AG09309 (cell line): ENCODE results near the gene NAV3.

Source experiments
- DNase-seq: peaks from one replicate; pipeline ENCODE4 v3.0.0-alpha.2; 2010; ENCODE audit warnings: low read depth
- H3K4me3 ChIP-seq: 2 replicates; pipeline ENCODE4 v1.5.1; 2011; ENCODE audit warnings: mild to moderate bottlenecking, low read depth, low read length, moderate library complexity; ENCODE audit not compliant: control insufficient read depth
- TF ChIP-seq, protein P1 (sequence below): IDR thresholded peaks from 2 replicates; pipeline ENCODE4 v1.5.1; 2011; ENCODE audit warnings: mild to moderate bottlenecking, low read depth, low read length, inconsistent platforms; ENCODE audit not compliant: insufficient read depth, control insufficient read depth; ENCODE audit errors: missing control alignments

NAV3 gene

DNA sequence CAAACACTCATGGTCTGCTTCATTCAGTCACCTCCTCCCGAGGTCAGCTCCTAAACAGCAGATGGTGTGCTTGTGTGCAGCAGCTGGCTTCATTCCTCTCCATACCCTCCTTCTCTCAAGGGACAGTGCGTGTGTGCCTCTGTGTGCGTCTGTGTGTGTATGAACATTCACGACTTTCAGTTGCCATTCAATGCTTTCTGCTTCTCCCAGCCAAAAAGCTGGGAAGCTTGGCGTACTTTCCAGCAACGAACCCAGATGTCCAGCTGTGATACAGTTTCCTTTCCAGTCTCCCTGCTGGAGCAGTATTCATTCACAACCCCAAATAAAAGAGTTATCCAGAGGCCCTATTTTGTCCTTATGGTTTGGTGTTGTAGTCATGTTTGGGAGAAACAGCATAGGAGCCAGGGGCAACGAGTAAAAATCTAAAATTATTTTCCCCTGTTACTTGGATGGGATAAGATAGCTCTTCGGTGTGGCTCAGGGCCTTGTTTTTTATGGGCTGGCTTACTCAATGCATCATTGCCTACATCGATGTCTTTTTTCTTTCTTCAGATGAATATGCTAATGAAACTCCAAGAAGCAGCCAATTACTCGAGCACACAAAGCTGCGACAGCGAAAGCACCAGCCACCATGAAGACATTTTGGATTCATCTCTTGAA, 379.3 kb downstream of the NAV3 start:
- no peak overlapping the region for H3K4me3 ChIP-seq
- TF ChIP-seq, protein P1, sequence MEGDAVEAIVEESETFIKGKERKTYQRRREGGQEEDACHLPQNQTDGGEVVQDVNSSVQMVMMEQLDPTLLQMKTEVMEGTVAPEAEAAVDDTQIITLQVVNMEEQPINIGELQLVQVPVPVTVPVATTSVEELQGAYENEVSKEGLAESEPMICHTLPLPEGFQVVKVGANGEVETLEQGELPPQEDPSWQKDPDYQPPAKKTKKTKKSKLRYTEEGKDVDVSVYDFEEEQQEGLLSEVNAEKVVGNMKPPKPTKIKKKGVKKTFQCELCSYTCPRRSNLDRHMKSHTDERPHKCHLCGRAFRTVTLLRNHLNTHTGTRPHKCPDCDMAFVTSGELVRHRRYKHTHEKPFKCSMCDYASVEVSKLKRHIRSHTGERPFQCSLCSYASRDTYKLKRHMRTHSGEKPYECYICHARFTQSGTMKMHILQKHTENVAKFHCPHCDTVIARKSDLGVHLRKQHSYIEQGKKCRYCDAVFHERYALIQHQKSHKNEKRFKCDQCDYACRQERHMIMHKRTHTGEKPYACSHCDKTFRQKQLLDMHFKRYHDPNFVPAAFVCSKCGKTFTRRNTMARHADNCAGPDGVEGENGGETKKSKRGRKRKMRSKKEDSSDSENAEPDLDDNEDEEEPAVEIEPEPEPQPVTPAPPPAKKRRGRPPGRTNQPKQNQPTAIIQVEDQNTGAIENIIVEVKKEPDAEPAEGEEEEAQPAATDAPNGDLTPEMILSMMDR: no peak
- DNase-seq: no peak

DNA sequence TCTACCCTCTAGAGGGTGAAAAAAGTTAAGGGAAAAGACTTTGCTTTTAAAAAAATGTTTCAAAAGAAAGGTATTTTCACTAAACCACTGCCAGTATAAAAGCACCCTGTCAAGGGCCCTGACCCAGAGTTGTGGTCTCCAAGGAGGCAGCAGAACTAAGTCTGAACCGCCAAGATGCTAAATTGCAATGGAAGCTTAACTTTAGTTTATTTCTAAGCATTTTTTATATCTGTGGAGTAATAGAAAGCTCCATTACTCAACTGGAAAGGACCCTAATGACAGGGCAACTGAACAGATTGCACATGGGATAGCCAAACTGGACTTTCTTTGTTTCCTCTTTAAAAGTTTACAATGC, 379.8 kb downstream of the NAV3 start:
- H3K4me3 ChIP-seq: no peak overlapping the region
- DNase-seq: no peak
- TF ChIP-seq, protein P1: no peak

DNA sequence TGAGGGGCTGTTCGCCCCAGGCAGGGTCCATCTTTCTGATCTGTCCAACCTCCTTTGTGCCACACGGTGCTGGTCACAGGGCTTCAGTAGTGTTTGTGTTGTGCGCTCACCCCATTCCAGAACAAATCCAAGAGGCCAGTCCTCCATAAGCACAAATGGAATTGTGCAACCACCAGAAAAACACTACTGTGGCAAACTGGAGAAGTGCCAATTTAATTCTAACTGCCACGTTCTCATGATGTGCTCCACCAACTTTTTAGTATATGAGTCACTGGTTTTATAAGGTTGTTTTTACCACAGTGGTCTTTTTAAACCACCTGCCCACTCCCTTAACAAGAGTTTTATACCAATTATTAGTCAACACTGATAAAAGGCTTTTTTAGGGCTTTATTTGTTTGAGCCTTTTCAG, 380.2 kb downstream of the NAV3 start:
- peak; percentile 96 for DNase-seq
- TF ChIP-seq, protein P1: no peak
- H3K4me3 ChIP-seq: no peak overlapping the region

DNA sequence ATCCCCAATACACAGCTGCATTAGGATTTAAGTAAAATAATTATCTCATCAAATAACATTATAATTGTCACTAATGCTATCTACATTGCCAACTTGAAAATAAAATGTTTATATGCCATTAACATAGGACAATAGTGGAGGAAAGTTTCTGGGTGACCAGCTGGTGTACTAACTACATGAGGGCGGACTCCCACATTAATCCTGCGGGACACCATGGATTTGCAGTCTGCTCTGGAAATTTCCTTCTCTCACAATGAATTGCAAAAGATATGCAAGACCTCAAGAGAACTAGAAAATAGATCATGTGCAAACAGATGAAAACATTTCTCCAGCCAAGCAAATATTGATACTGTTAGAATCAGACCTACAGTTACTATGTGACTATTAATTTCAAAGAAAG, 390.1 kb downstream of the NAV3 start:
- TF ChIP-seq, protein P1: no peak
- no peak overlapping the region for H3K4me3 ChIP-seq
- DNase-seq: no peak

DNA sequence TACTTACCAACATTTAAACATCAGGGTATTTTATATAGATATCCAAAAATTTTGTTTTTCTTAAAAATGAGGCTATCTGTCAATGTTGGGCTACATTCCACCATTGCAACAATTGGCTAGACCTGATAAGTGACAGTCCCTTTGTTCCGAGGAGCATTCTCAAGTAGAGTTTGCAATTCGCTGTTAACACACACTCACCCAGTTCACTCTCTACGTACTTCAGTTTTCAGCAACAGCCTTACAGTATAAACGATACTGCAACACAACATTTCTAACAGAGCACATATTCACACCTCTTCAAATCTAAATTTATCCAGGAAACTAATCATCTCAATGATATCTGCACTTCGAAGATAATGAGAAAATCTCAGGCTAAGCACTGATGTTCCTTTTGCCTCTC, 393.5 kb downstream of the NAV3 start:
- DNase-seq: no peak
- no peak overlapping the region for H3K4me3 ChIP-seq
- TF ChIP-seq, protein P1: no peak

DNA sequence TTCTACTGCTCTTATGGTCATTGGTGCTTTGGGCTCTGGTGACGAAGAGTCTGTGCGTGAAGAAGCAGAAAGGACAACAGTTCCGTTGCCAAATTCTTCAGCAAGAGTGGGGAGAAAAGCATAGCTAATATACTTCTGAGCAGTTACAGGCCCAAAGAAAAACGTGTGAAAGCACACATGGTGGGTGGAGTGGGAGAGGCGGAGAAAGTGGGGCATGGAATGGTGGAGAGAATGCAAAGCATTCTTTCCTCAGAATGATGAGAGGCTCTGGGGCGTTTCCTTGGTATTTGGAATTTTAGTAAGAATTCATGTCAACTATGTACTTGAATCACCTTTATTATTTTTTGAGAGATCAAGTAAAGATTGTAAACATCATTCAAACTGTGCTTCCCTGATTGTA, 396.1 kb downstream of the NAV3 start:
- no peak overlapping the region for H3K4me3 ChIP-seq
- TF ChIP-seq, protein P1: no peak
- no peak for DNase-seq
